Chondrocyte (in vitro differentiated cells): Measurements from ENCODE around the gene PAK1. TPM values are rescaled to one million over a fixed set of nuclear protein-coding genes. Genes with fewer than 3 reads are reported as not detected.

Experiments used
- DNase-seq: peaks from one replicate; pipeline ENCODE4 v3.0.0; 2021; ENCODE audit warnings: mixed read lengths, low spot score
- H3K27ac Mint-ChIP-seq: one replicate; pipeline ENCODE4 v1.8.0; 2021; ENCODE audit warnings: mild to moderate bottlenecking, moderate library complexity, mixed read lengths; ENCODE audit not compliant: unreplicated experiment
- H3K27me3 Mint-ChIP-seq: 2 replicates; pipeline ENCODE4 v1.8.0; 2021; ENCODE audit warnings: low read depth, mixed read lengths
- H3K36me3 Mint-ChIP-seq: 2 replicates; pipeline ENCODE4 v1.8.0; 2021; ENCODE audit warnings: low read depth, mixed read lengths
- H3K4me1 Mint-ChIP-seq: 2 replicates; pipeline ENCODE4 v1.8.0; 2021; ENCODE audit warnings: low read depth, mild to moderate bottlenecking, mixed read lengths
- H3K4me3 Mint-ChIP-seq: one replicate; pipeline ENCODE4 v1.8.0; 2021; ENCODE audit warnings: mild to moderate bottlenecking, moderate library complexity, mixed read lengths; ENCODE audit not compliant: unreplicated experiment
- H3K9me3 Mint-ChIP-seq: 2 replicates; pipeline ENCODE4 v1.8.0; 2021; ENCODE audit warnings: low read depth, mixed read lengths
- total RNA-seq: library from RNA; stranded (reverse); gene quantifications from 3 replicates; pipeline ENCODE4 v1.2.1, GENCODE V29; 2021
- TF ChIP-seq, protein P1 (sequence below): fragments of 200-600 bp; sonication (generic); IDR thresholded peaks from 2 replicates; pipeline ENCODE4 v1.5.0; 2021; ENCODE audit warnings: antibody characterized with exemption, mild to moderate bottlenecking, moderate library complexity

Gene PAK1
- total RNA-seq, 1 donor from 2014 or later: 28.2 TPM

DNA sequence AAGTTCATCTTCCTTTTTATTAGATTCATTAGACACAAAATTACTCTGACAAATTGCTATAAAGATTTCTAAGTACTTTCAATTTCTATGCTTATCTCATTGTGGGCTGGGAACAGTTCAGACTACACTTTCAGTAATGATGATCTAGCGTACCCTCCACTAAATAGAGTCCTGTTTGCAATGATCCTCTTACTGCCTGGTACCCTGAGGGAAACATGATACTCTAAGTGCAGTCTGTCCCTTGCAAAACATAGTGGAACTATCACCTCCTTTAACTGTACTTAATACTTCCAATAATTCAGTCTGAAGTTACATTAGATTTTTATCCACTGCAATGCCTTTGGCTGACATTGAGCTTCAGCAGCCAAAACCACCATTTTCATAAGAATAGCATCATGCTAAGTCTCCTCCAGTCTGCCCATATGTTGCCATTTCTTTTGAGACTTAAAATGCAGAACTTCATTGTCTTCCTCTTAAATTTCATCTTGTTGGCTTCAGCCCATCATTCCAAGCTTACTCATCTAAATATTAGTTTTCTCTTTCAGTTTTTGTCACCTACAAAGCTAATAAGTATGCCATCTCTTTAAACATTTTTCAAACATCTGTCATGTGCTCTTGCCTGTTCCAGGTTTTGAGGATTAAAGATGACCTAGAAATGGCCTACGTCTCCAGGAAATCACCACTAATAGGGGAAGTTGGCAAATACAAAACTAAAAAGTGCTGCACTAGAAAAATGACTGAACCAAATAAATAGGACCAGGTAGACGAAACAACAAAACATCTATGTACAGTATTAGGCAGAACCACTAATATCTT is 55.5 kb downstream of the PAK1 start:
- TF ChIP-seq, protein P1, sequence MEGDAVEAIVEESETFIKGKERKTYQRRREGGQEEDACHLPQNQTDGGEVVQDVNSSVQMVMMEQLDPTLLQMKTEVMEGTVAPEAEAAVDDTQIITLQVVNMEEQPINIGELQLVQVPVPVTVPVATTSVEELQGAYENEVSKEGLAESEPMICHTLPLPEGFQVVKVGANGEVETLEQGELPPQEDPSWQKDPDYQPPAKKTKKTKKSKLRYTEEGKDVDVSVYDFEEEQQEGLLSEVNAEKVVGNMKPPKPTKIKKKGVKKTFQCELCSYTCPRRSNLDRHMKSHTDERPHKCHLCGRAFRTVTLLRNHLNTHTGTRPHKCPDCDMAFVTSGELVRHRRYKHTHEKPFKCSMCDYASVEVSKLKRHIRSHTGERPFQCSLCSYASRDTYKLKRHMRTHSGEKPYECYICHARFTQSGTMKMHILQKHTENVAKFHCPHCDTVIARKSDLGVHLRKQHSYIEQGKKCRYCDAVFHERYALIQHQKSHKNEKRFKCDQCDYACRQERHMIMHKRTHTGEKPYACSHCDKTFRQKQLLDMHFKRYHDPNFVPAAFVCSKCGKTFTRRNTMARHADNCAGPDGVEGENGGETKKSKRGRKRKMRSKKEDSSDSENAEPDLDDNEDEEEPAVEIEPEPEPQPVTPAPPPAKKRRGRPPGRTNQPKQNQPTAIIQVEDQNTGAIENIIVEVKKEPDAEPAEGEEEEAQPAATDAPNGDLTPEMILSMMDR: no peak
- Mint-ChIP-seq H3K36me3 (no peaks in the 10 kb centered on the region), H3K4me1 (no peaks in the 10 kb centered on the region), H3K4me3 (no peak overlapping the region), H3K9me3 (no peaks in the 10 kb centered on the region), H3K27ac (no peak overlapping the region), H3K27me3 (no peaks in the 10 kb centered on the region)
- DNase-seq: no peak

DNA sequence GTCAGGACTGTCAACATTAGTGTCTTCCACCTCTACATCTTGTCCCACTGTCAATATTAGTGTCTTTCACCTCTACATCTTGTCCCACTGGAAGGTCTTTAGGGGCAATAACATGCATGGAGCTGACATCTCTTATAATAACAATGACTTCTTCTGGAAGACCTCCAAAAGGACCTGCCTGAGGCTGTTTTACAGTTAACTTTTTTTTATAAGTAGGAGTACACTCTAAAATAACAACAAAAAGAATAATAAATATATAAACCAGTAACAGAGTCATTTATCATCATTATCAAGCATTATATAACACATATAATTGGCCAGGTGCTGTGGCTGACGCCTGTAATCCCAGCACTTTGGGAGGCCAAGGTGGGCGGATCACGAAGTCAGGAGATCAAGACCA is 57.5 kb downstream of the PAK1 start:
- H3K27me3 Mint-ChIP-seq: no peaks in the 10 kb centered on the region
- no peak for DNase-seq
- peaks cover 8% of the 10 kb centered on the region for H3K4me1 Mint-ChIP-seq
- no peaks in the 10 kb centered on the region for H3K9me3 Mint-ChIP-seq
- H3K36me3 Mint-ChIP-seq: no peaks in the 10 kb centered on the region
- H3K4me3 Mint-ChIP-seq: no peak overlapping the region
- no peak overlapping the region for H3K27ac Mint-ChIP-seq
- TF ChIP-seq, protein P1: no peak

DNA sequence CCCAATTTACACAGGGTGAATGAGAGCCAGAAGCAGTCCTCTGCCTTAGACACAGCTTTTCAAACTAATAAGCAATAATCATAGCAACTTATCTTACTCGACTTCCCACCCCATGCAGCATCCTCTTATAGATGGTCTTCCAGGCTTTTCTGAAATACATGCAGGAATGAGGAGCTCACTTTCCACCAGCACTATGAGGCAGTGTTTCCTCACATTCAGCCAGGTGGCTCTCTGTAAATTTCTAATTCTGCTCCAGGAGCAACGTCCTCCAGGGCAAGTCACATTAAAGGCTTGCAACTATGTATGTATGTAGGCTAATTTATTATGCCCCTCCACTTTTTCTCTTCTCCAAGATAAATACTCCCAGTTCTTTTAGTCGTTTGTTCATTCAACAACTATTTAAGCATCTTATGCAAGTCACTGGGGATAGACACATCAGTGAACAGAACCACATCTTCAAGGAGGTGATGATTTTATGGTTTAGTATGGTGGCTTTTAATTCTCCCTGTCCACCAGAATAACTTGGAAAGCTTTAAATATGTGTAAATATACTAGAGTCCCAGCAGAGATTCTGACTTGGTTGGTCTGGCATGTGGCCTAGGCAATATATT is 59.9 kb downstream of the PAK1 start:
- DNase-seq: no peak
- no peaks in the 10 kb centered on the region for H3K36me3 Mint-ChIP-seq
- no peak overlapping the region for H3K4me3 Mint-ChIP-seq
- TF ChIP-seq, protein P1: no peak
- H3K27me3 Mint-ChIP-seq: no peaks in the 10 kb centered on the region
- H3K27ac Mint-ChIP-seq: no peak overlapping the region
- no peaks in the 10 kb centered on the region for H3K9me3 Mint-ChIP-seq
- peaks cover 24% of the 10 kb centered on the region for H3K4me1 Mint-ChIP-seq

GRCh38 chr11:77412814-77413213 is 61.1 kb downstream of the PAK1 start:
- Mint-ChIP-seq H3K4me3 (no peak overlapping the region), H3K27me3 (no peaks in the 10 kb centered on the region), H3K27ac (no peak overlapping the region), H3K36me3 (no peaks in the 10 kb centered on the region), H3K4me1 (peaks cover 32% of the 10 kb centered on the region), H3K9me3 (no peaks in the 10 kb centered on the region)
- TF ChIP-seq, protein P1: no peak
- no peak for DNase-seq

GRCh38 chr11:77411717-77412441 is 62.0 kb downstream of the PAK1 start:
- peak; percentile 94 for DNase-seq
- no peaks in the 10 kb centered on the region for H3K36me3 Mint-ChIP-seq
- peak overlapping the region; percentile 81 for H3K27ac Mint-ChIP-seq
- no peaks in the 10 kb centered on the region for H3K27me3 Mint-ChIP-seq
- TF ChIP-seq, protein P1: peak; percentile 47
- peak overlapping the region; percentile 90 for H3K4me3 Mint-ChIP-seq
- H3K9me3 Mint-ChIP-seq: no peaks in the 10 kb centered on the region
- peaks cover 39% of the 10 kb centered on the region for H3K4me1 Mint-ChIP-seq
